Kasumi-1 (cell line): ENCODE results near the gene PCIF1.
A peak's percentile ranks its signal among the peaks of the same experiment; 100 is the strongest.
"Not testable (repeated sequence)": the region's sequence is repeated elsewhere in the genome, so short reads cannot be mapped to it uniquely, and the experiment has no call there.

Source experiments
- DNase-seq, 2 experiments: peaks; one replicate each; lab custom pipeline; 2025; lab: John Stamatoyannopoulos, UW

PCIF1 gene

DNA sequence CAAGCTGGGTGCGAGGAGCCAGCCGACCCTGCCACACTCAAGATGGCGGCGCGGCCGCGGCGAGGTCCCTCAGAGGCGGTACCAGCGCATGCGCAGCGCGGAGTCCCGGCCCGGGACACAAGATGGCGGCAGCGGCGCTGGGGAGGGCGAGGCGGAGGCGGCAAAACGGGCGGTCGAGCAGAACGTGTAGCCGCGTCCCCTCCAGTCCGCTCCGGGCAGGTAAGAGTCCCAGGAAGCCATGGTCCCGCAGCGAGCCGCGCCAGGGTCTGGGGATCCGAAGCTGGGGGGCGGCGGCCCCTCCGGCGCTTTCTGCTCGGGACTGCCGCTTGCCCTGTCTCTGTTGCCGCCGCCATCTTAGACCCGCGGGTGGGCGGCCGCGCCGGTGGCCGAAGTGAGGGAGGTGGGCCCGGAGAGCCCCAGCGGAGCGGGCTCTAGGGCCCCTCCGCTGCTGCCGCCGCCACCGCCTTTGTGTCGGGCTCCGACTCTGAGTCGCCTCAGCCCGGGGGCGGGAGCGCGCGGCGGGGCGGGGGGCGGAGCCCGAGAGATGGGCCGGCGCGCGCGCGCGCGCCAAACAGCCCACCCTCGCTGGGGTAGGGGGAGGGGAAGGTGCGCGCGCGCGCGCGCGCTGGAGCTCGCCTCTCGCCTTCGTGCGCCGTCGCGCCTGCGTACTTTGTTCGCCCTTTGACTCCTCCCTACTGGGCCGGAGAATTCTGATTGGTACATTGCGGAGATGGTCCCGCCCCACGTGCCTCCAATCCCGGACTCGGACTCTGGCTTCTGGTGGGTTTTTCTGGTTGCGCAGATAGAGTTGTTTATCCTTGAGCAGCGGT lies at the start of gene PCIF1:
Gene PCIF1, plus strand, starts transcription at position 98 of the 830 bp plus-strand sequence. CDS start 4,317 bp downstream, outside the sequence.
- peak; percentile 94 to 96 for DNase-seq

- no peak for DNase-seq
Observed at GRCh38 chr20:45886590-45887345, 47.7 kb upstream of the PCIF1 start.

GRCh38 chr20:45887346-45887715 lies 47.2 kb upstream of the PCIF1 start, which contains the start of gene SPATA25:
TSS of gene SPATA25 (minus strand) at chr20:45887622. CDS start at chr20:45887590, 32 bp downstream.
- DNase-seq, result no peak

DNA sequence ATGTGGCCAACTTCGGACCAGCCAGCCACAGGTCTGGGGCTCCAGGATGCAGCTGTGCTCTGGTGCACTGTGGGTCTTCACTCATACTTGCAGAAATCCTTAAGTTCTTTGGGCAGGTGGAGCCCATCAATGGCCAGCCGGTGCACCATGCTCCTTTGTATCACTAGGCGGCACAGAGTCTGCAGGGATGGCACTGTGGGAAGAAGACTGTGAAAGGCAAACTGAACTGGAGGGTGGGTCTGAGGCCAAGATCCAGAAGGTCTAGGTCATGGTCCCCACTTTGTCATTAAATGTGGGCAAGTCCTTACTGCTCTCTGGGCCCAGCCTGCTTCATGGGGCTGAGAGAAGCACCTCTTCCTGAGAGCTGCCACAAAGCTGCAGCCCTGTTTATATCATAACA lies 45.8 kb upstream of the PCIF1 start:
- DNase-seq, result no peak

GRCh38 chr20:45890077-45890984 lies 44.2 kb upstream of the PCIF1 start:
- DNase-seq, result peak; percentile 43 to 44

DNA sequence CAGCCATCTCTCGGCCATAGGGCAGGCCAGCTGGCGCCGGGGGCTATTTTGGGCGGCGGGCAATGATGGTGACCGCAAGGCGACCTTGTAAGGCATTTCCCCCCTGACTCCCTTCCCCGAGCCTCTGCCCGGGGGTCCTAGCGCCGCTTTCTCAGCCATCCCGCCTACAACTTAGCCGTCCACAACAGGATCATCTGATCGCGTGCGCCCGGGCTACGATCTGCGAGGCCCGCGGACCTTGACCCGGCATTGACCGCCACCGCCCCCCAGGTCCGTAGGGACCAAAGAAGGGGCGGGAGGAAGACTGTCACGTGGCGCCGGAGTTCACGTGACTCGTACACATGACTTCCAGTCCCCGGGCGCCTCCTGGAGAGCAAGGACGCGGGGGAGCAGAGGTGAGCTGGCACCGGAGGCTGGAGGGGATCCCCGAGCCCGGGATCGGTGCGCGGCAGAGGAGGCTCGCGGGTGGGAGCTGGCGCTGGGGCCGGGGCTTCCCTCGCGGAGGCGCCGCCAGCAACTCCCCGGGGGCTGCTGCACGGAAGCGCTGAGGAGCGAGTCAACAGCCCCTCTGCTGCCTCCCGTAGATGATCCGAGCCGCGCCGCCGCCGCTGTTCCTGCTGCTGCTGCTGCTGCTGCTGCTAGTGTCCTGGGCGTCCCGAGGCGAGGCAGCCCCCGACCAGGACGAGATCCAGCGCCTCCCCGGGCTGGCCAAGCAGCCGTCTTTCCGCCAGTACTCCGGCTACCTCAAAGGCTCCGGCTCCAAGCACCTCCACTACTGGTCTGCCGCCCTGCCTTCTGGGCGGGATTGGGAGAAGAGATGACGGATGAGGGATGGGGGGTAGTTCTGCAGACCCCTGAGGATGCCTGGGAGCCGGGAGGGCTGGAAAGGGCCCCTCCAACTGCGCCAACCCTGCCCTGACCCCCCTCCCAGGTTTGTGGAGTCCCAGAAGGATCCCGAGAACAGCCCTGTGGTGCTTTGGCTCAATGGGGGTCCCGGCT lies 43.2 kb upstream of the PCIF1 start, which contains the start of the genes CTSA and NEURL2:
Gene CTSA, plus strand, starts transcription at position 351 of the 999 bp plus-strand sequence. Its CDS starts 234 bp downstream, at position 585.
Gene NEURL2, minus strand, starts transcription at position 224 of the 999 bp plus-strand sequence. Its CDS starts 217 bp downstream, at position 7.
- DNase-seq, result peak; percentile 81 to 83

DNA sequence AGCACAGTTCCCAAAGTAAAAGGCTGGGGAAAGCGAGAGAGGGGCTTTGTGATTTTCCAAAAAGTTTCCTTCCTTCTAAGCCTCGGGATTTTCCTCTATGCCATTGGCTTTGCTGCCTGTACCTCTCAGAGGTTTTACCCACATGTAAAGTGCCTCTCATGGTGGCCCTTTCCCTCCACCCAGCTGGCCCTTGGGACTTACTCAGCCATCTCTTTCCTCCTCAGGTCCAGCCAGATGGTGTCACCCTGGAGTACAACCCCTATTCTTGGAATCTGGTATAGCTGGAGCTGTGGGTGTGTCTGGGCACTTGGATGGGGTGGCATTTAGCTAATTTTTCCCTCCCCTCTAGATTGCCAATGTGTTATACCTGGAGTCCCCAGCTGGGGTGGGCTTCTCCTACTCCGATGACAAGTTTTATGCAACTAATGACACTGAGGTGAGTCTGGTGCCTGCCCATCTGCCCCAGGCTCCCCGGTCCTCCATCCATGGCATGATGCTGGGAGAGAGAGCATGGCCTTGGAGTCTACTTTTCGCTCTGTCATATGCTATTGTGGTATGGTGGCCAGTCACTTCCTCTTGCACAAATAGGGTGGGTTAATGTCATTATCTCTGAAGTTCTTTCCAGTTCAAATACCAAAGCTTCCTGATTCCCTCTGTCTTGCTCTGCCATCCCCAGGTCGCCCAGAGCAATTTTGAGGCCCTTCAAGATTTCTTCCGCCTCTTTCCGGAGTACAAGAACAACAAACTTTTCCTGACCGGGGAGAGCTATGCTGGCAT lies 42.2 kb upstream of the PCIF1 start:
- peak in 1 of 2 experiments; percentile 9 for DNase-seq

- no peak for DNase-seq
Observed at GRCh38 chr20:45892828-45893500, 41.5 kb upstream of the PCIF1 start.

- no peak for DNase-seq
Observed at GRCh38 chr20:45893831-45894230, 40.7 kb upstream of the PCIF1 start.

- no peak for DNase-seq
Observed at GRCh38 chr20:45894797-45895196, 39.7 kb upstream of the PCIF1 start.

DNA sequence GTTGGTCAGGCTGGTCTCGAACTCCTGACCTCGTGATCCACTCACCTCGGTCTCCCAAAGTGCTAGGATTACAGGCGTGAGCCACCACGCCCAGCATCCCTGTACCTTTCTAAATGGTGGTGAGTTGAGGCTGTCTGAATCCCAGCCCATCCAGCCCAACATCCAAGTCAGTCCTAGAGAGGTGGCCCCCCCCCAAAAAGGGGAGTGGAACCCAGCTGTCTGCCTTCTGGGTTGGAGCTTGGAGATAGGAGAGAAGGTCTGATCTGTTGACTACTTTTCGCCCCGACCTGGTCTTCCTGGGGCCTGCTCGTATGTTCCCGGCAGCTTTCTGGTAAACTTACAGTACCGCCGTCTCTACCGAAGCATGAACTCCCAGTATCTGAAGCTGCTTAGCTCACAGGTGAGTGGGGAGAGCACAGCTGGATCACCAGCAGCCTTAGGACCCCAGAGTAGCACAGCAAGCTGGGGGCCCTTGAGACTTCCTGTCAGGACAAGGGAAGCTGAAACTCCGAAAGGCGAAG lies 37.8 kb upstream of the PCIF1 start:
- DNase-seq, result no peak

- no peak for DNase-seq
Observed at GRCh38 chr20:45897289-45897688, 37.2 kb upstream of the PCIF1 start.

DNA sequence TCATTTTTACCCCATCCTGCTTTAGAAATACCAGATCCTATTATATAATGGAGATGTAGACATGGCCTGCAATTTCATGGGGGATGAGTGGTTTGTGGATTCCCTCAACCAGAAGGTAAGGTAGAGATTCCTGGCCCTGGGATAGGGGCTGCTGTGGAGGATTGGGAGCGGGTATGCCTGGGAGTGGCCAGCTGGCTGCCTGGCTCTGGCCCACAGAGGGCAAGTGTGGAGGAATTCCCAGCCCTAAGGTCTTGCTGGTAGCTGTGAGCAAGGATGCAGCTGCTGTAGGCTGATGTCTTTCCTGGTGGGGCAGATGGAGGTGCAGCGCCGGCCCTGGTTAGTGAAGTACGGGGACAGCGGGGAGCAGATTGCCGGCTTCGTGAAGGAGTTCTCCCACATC lies 36.8 kb upstream of the PCIF1 start:
- no peak for DNase-seq

DNA sequence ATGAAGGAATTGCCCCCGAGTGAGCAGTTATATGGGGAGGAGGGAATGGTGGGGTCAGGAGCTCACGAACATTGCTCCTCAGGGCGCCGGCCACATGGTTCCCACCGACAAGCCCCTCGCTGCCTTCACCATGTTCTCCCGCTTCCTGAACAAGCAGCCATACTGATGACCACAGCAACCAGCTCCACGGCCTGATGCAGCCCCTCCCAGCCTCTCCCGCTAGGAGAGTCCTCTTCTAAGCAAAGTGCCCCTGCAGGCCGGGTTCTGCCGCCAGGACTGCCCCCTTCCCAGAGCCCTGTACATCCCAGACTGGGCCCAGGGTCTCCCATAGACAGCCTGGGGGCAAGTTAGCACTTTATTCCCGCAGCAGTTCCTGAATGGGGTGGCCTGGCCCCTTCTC lies 36.2 kb upstream of the PCIF1 start:
- DNase-seq, result no peak

DNA sequence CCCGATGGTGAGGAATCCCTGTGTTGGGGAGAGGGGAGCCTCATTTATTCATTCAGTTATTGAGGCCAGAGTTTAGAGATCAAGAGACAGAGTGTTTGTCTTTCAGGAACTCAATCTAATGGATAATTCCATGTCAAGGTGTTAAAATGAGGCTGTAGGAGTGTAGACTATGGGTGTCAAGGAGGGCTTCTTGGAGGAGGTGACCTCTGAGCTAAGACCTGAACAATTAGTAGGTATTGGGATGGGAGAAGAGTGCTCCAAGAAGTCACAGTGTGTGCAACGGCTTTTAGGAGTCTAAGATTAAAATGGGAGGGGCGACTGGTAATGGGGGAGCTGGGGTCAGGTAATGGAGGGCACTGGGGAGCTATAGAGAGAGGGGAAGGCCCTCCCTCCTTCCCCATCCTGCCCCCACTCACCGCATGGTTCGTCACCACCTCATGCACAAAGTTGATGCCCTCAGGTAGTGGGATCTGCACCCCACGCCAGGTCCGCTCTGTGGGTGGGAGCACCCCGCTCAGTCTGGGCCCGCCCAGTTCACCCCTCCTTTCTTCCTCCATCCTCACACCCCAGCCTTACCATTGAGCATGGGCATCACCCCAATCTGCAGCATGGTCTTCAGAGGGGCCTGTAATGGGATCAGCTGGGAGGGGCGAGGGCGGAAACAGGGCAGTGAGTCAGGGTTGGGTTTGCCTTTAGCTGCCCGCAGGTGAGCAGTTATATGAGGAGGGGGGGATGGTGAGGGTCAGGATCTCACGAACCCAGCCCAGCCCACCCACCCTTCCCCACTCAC lies 35.2 kb upstream of the PCIF1 start:
- DNase-seq, result no peak

DNA sequence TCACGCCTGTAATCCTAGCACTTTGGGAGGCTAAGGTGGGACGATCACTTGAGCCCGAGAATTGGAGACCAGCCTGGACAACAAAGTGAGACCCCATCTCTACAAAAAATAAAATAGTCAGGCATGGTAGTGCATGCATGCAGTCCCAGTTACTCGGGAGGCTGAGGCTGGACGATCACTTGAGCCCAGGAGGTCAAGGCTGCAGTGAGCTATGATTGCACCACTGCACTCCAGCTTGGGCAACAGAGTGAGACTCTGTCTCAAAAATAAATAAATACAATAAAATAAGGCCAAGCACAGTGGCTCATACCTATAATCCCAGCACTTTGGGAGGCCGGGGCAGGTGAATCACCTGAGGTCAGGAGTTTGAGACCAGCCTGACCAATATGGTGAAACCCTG lies 33.2 kb upstream of the PCIF1 start:
- not testable (repeated sequence) for DNase-seq

- no peak for DNase-seq
Observed at GRCh38 chr20:45902199-45902701, 32.2 kb upstream of the PCIF1 start.
